ENCODE measurements around the gene ZNF638.

DNA sequence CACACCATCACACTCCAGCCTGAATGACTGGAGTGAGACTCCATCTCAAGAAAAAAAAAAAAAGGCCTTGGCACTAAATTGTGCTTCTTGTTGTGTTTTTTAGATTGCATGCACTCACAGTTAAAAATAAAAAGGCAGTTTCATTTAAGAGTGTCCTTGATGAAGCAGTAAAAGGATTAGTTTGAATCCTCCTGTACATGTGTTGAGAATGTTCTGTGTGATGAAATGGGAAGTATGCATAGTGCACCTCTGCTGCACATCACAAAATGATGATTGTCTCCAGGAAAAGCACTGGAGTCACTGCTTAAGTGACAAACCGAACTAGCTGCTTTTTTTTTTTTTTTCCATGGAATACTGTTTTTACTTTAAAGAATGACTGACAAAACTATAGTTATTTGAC is 144.9 kb downstream of the ZNF638 start:
- TF ChIP-seq POLR2AphosphoS5 (IDR thresholded peaks at IDR 0.05; ENCODE audit: insufficient read depth, low read depth, low read length) (no peak), POLR2A (IDR thresholded peaks at IDR 0.05; ENCODE audit: low read depth, low read length) (no peak), FOS (IDR thresholded peaks at IDR 0.05; ENCODE audit: borderline replicate concordance, insufficient read depth, low read length) (no peak), MYC (IDR thresholded peaks at IDR 0.05; ENCODE audit: low read depth, low read length) (no peak)
- TF ChIP-seq, protein P1, sequence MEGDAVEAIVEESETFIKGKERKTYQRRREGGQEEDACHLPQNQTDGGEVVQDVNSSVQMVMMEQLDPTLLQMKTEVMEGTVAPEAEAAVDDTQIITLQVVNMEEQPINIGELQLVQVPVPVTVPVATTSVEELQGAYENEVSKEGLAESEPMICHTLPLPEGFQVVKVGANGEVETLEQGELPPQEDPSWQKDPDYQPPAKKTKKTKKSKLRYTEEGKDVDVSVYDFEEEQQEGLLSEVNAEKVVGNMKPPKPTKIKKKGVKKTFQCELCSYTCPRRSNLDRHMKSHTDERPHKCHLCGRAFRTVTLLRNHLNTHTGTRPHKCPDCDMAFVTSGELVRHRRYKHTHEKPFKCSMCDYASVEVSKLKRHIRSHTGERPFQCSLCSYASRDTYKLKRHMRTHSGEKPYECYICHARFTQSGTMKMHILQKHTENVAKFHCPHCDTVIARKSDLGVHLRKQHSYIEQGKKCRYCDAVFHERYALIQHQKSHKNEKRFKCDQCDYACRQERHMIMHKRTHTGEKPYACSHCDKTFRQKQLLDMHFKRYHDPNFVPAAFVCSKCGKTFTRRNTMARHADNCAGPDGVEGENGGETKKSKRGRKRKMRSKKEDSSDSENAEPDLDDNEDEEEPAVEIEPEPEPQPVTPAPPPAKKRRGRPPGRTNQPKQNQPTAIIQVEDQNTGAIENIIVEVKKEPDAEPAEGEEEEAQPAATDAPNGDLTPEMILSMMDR (IDR thresholded peaks at IDR 0.05; ENCODE audit: extremely low read depth in 1 of 2, insufficient read depth in 1 of 2, low read depth in 1 of 2, low read length in 2 of 2), result no peak
- TF ChIP-seq, protein P2, sequence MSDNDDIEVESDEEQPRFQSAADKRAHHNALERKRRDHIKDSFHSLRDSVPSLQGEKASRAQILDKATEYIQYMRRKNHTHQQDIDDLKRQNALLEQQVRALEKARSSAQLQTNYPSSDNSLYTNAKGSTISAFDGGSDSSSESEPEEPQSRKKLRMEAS (IDR thresholded peaks at IDR 0.05; ENCODE audit: insufficient read depth, insufficient read length), result no peak

Data from endothelial cell of umbilical vein (primary cell).